K562 (cell line): ENCODE measurements around the gene SLC25A29. TPM values are rescaled to one million over a fixed set of nuclear protein-coding genes. Genes with fewer than 3 reads are reported as not detected.
"Not testable (repeated sequence)": the region's sequence is repeated elsewhere in the genome, so short reads cannot be mapped to it uniquely, and the experiment has no call there.

Source experiments
- ATAC-seq: fragments of 200-7000 bp; cut with Tn5 transposase; 3 replicates; pipeline ENCODE4 v1.9.1; 2020; ENCODE audit warnings: moderate library complexity
- BruUV-seq: library from RNA; stranded (reverse); fragments of 400-500 nt; replicated peaks from 2 replicates; lab custom pipeline; 2021; lab: Mats Ljungman, UMichigan
- CTCF ChIA-PET: fragments of 300-600 bp; formaldehyde crosslinking; extraction: SDS; loops from one replicate; lab custom pipeline; 2021; ENCODE audit warnings: low intra/inter-chr PET ratio; lab: Yijun Ruan, JAX
- POLR2A ChIA-PET: fragments of 300-600, 350-650 bp; sonication (Branson Sonifier 250); formaldehyde crosslinking; extraction: SDS; loops from one replicate; lab custom pipeline; 2021; ENCODE audit warnings: antibody characterized with exemption, inconsistent platforms; lab: Yijun Ruan, JAX
- DNase-seq, 4 experiments: peaks; one replicate each; pipeline versions ENCODE4 v3.0.0 to v3.0.0-alpha.2; 2011 to 2018; ENCODE audit warnings: low spot score in 3 of 4, mixed read lengths in 3 of 4; ENCODE audit errors: extremely low read depth in 1 of 4
- FAIRE-seq: peaks from 2 replicates; lab custom pipeline; 2011; peaks lifted over from hg19 to GRCh38; lab: Jason Lieb, UNC
- H2AFZ ChIP-seq: 2 replicates; pipeline ENCODE4 v1.6.0; 2011; ENCODE audit warnings: low read depth, low read length, control low read depth, inconsistent platforms
- H3K27ac ChIP-seq: fragments of 200-600 bp; 3 replicates; pipeline ENCODE4 v1.8.0; 2011; ENCODE audit warnings: low read depth, mild to moderate bottlenecking, control low read depth, inconsistent platforms, low read length, moderate library complexity, mixed read lengths; ENCODE audit errors: extremely low read depth
- H3K27me3 ChIP-seq, 2 experiments: fragments of 300-600 bp in 1 of 2; 2 replicates in 1 of 2; 3 replicates in 1 of 2; pipeline versions ENCODE4 v1.6.0 to v1.8.0; 2011; ENCODE audit warnings: inconsistent platforms in 2 of 2, low read length in 2 of 2, mild to moderate bottlenecking in 1 of 2, mixed read lengths in 1 of 2, moderate library complexity in 1 of 2; ENCODE audit not compliant: control insufficient read depth in 2 of 2, insufficient read depth in 2 of 2
- H3K36me3 ChIP-seq: fragments of 300-600 bp; 3 replicates; pipeline ENCODE4 v1.8.0; 2011; ENCODE audit warnings: mild to moderate bottlenecking, low read length, inconsistent platforms; ENCODE audit not compliant: control insufficient read depth, insufficient read depth
- H3K4me1 ChIP-seq, 2 experiments: fragments of 200-600 bp in 1 of 2; replicated peaks in 1 of 2; 2 replicates in 1 of 2; 3 replicates in 1 of 2; pipeline versions ENCODE4 v1.5.1 to v1.8.0; 2011; ENCODE audit warnings: inconsistent platforms in 2 of 2, low read length in 2 of 2, mild to moderate bottlenecking in 1 of 2, mixed read lengths in 1 of 2, moderate library complexity in 1 of 2; ENCODE audit not compliant: control insufficient read depth in 2 of 2, insufficient read depth in 2 of 2
- H3K4me2 ChIP-seq: 2 replicates; pipeline ENCODE4 v1.6.1; 2011; ENCODE audit warnings: low read length, control low read depth, inconsistent platforms, mixed read lengths; ENCODE audit not compliant: insufficient read depth
- H3K4me3 ChIP-seq: fragments of 200-600 bp; sonication (generic), shearing (Covaris generic); 2 replicates; pipeline ENCODE4 v1.5.1; 2016; ENCODE audit warnings: control low read depth, inconsistent platforms
- H3K79me2 ChIP-seq: fragments of 200-600 bp; 3 replicates; pipeline ENCODE4 v1.8.0; 2011; ENCODE audit warnings: low read length, inconsistent platforms; ENCODE audit not compliant: control insufficient read depth, insufficient read depth
- H3K9ac ChIP-seq, 2 experiments: 2 replicates each; pipeline versions ENCODE4 v1.6.0 to v1.6.1; 2011; ENCODE audit warnings: low read depth in 2 of 2, low read length in 2 of 2, control low read depth in 1 of 2, inconsistent platforms in 1 of 2, mild to moderate bottlenecking in 1 of 2, mixed read lengths in 1 of 2; ENCODE audit not compliant: insufficient read depth in 1 of 2
- H3K9me1 ChIP-seq: one replicate; pipeline ENCODE4 v1.6.0; 2011; ENCODE audit warnings: inconsistent platforms, mild to moderate bottlenecking, low read length, moderate library complexity; ENCODE audit not compliant: control insufficient read depth, insufficient read depth
- H3K9me3 ChIP-seq: replicated peaks from 2 replicates; pipeline ENCODE4 v1.5.1; 2011; ENCODE audit warnings: low read depth, low read length, inconsistent platforms; ENCODE audit not compliant: control insufficient read depth, insufficient read depth
- H4K20me1 ChIP-seq: replicated peaks from 2 replicates; pipeline ENCODE4 v1.6.1; 2011; ENCODE audit warnings: low read length, inconsistent platforms, mixed read lengths; ENCODE audit not compliant: control insufficient read depth, insufficient read depth
- CBFB ChIP-seq: sonication (generic); formaldehyde crosslinking; IDR thresholded peaks from 2 replicates; pipeline ENCODE4 v1.4.0; 2020; ENCODE audit warnings: mild to moderate bottlenecking, missing genetic modification reagents
- MAX ChIP-seq: sonication (generic); formaldehyde crosslinking; IDR thresholded peaks from 2 replicates; pipeline ENCODE4 v1.9.0; 2022; ENCODE audit warnings: mild to moderate bottlenecking, missing genetic modification reagents
- MITF ChIP-seq: IDR thresholded peaks from 2 replicates; pipeline ENCODE4 v1.6.1; 2014; ENCODE audit warnings: antibody characterized with exemption
- NONO ChIP-seq, 2 experiments: fragments of 200-400 bp in 1 of 2; fragments of 450-650 bp in 1 of 2; formaldehyde crosslinking in 1 of 2; IDR thresholded peaks; 2 replicates each; pipeline ENCODE4 v1.6.1; 2017; ENCODE audit warnings: low read depth in 2 of 2, mild to moderate bottlenecking in 2 of 2, moderate library complexity in 2 of 2, low read length in 1 of 2
- SMARCB1 ChIP-seq: IDR thresholded peaks from 2 replicates; pipeline ENCODE4 v1.6.1; 2011; ENCODE audit warnings: improper control_type of control experiment, low read depth; ENCODE audit not compliant: insufficient read length
- ZFX ChIP-seq: sonication (generic); formaldehyde crosslinking; IDR thresholded peaks from 2 replicates; pipeline ENCODE4 v1.8.0; 2022; ENCODE audit warnings: mild to moderate bottlenecking, missing genetic modification reagents, moderate library complexity
- WGBS: fragments of 100-300 bp; shearing (Covaris generic); methylation state at CpG from one replicate; pipeline ENCODE4 v1.1.6; 2016; ENCODE audit warnings: low coverage, mixed read lengths; ENCODE audit not compliant: insufficient coverage; ENCODE audit errors: missing lambda C conversion rate; 5-methylcytosine and 5-hydroxymethylcytosine counted together
- in situ Hi-C: fragments of 300-500 bp; cut with MboI; formaldehyde crosslinking; loops from 4 replicates; pipeline ENCODE4 v1.15.0; 2018; ENCODE audit warnings: inconsistent platforms, mixed read lengths
- intact Hi-C: fragments of 100-400 bp; cut with micrococcal nuclease; formaldehyde crosslinking; loops from 2 replicates; pipeline ENCODE4 v1.14.2; 2022
- polyA plus RNA-seq, 8 experiments: library from polyadenylated mRNA; depleted of rRNA in 4 of 8; stranded (reverse) in 5 of 8; unstranded in 3 of 8; fragments of >200 nt; fragmentation: Nextera tagmentation in 2 of 8; fragmentation: Illumina TruSeq in 1 of 8; extraction: Ambion mirVana in 2 of 8; extraction: Trizol in 1 of 8; gene quantifications; 2 replicates each; pipeline versions ENCODE4 v1.2.1 to v1.2.3, GENCODE V29; 2011 to 2014; ENCODE audit warnings: inconsistent platforms in 1 of 8, missing spikeins in 1 of 8
- total RNA-seq, 7 experiments: library from RNA; depleted of rRNA in 6 of 7; stranded (reverse); fragments of >200 nt in 6 of 7; fragmentation: Illumina TruSeq in 2 of 7; extraction: Trizol in 2 of 7; gene quantifications; 2 replicates each; pipeline versions ENCODE4 v1.2.1 to v1.2.3, GENCODE V29; 2011 to 2021; ENCODE audit warnings: low replicate concordance in 1 of 7
- TF ChIP-seq, protein P1 (sequence below): sonication (generic); formaldehyde crosslinking; IDR thresholded peaks from 2 replicates; pipeline ENCODE4 v1.9.0; 2022; ENCODE audit warnings: mild to moderate bottlenecking, missing genetic modification reagents
- TF ChIP-seq, protein P2 (sequence below): fragments of 450-650 bp; formaldehyde crosslinking; IDR thresholded peaks from 2 replicates; pipeline ENCODE4 v1.4.0; 2020; ENCODE audit warnings: mild to moderate bottlenecking, moderate library complexity

SLC25A29 gene
- total and polyA plus RNA-seq, 9 of the 15 experiments (the other 6 are each of a cell fraction or from before 2014, with no cell fraction given), result 0.07 to 17.5 (median 4.8) TPM

DNA sequence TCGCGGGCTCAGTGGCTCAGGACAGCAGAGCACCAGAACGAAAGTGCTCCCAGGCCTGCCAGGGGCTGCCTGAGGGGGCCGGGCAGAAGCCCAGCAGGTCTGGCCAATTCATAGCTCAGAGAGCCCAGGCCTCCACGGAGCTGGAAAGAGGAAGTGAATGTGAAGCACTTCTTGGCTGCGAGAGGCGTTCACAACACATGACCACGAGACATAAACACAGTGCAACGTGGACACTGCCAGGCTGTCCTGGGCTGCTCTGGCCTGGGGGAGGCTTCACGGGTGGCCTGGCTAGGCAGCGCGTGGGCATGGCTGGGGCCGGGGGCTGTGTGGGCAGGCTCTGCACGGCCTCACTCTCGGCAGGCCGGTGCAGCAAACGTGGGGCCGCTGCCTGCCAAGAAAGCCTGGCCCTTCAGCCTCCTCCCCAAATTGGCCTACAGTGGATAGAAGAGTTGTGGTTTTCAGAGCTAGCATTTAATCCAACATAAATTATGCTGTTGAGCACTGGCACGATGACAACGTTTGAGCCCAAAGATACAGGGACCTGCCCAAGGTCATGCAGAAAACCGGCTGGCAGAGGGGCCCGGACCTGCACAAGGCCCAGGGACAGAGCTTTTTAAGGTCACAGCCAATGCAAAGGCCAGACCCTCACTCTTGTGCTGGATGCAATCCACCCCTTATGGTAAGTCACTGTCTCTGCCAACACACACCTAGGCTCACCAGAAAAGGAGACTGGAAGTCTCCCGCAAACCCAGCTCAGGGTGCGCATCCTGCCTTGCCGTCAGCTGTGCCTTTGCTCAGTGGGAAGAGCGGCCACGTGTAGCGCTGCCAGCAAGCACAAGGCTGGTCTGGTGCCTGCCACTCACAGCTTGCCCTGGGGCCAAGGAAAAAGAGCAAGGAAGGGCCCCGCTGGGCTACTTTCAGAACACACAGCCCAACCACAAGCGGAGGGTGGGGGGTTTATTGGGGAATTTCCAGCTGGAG, 8.6 kb downstream of the SLC25A29 start (continued):
- TF ChIP-seq MITF, result peak; percentile 58; the same call in 1 of the 2 replicates
- TF ChIP-seq, protein P1, sequence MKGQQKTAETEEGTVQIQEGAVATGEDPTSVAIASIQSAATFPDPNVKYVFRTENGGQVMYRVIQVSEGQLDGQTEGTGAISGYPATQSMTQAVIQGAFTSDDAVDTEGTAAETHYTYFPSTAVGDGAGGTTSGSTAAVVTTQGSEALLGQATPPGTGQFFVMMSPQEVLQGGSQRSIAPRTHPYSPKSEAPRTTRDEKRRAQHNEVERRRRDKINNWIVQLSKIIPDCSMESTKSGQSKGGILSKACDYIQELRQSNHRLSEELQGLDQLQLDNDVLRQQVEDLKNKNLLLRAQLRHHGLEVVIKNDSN, result peak; percentile 48
- TF ChIP-seq, protein P2, sequence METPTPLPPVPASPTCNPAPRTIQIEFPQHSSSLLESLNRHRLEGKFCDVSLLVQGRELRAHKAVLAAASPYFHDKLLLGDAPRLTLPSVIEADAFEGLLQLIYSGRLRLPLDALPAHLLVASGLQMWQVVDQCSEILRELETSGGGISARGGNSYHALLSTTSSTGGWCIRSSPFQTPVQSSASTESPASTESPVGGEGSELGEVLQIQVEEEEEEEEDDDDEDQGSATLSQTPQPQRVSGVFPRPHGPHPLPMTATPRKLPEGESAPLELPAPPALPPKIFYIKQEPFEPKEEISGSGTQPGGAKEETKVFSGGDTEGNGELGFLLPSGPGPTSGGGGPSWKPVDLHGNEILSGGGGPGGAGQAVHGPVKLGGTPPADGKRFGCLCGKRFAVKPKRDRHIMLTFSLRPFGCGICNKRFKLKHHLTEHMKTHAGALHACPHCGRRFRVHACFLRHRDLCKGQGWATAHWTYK (CRISPR knock-in tag), result 0 out of 2 replicates have a peak, but pooled peaks have one; percentile 42
- TF ChIP-seq MAX (CRISPR knock-in tag), result peak; percentile 36; the same call in 1 of the 2 replicates
- TF ChIP-seq NONO (IDR thresholded peaks at IDR 0.05; ENCODE audit: low read depth in 2 of 2, low read length in 1 of 2), result no peak
- peak; percentile 58 for TF ChIP-seq ZFX (CRISPR knock-in tag)
- TF ChIP-seq SMARCB1, result no peak
- no peak for TF ChIP-seq CBFB
- TF ChIP-seq, all 486 proteins: peak for 11

DNA sequence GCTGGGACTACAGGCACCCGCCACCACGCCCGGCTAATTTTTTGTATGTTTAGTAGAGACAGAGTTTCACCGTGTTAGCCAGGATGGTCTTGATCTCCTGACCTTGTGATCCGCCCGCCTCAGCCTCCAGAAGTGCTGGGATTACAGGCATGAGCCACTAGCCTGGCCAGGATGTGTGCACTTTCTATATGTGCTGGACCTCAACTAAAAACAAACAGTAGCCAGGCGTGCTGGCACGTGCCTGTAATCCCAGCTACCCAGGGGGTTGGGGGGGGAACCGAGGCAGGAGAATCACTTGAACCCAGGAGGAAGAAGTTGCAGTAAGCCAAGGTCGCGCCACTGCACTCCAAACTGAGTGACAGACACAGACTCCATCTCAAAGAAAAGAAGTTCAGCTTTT, 9.5 kb downstream of the SLC25A29 start:
- WGBS, result 53% methylated on average over 7 of the region's 11 CpGs
- H3K27ac ChIP-seq, H3K4me2 ChIP-seq, H3K4me3 ChIP-seq, H3K9ac ChIP-seq, H3K9me3 ChIP-seq, BruUV-seq, H3K36me3 ChIP-seq, intact Hi-C loops, CTCF ChIA-PET, DNase-seq, H3K27me3 ChIP-seq, H3K9me1 ChIP-seq, H2AFZ ChIP-seq, FAIRE-seq, H4K20me1 ChIP-seq, ATAC-seq, H3K79me2 ChIP-seq, in situ Hi-C loops: not testable (repeated sequence)
- POLR2A ChIA-PET, result interaction anchor here (0.7 to 1.0 kb wide), 2 partner anchors 13 to 23 kb away, joined by 3 read pairs; no protein-coding TSS in a partner anchor
- H3K4me1 ChIP-seq, result peaks cover 6 to 29% of the 10 kb centered on the region in 2 experiments; a peak in 4 of 5 replicates
